CD4-positive, alpha-beta T cell treated with Interleukin-6 at 100 ng/mL for 8 hours (primary cell): ENCODE results near the gene LCN1.
"Not testable (repeated sequence)": the region's sequence is repeated elsewhere in the genome, so short reads cannot be mapped to it uniquely, and the experiment has no call there.

Source experiments
- DNase-seq: peaks from one replicate; pipeline ENCODE4 v3.0.0-alpha.2; 2020; ENCODE audit warnings: mixed read lengths, low spot score

Gene LCN1

GRCh38 chr9:135546792-135547617, 25.8 kb downstream of the LCN1 start:
- not testable (repeated sequence) for DNase-seq

GRCh38 chr9:135547756-135548736, 26.8 kb downstream of the LCN1 start:
- DNase-seq, result no peak

DNA sequence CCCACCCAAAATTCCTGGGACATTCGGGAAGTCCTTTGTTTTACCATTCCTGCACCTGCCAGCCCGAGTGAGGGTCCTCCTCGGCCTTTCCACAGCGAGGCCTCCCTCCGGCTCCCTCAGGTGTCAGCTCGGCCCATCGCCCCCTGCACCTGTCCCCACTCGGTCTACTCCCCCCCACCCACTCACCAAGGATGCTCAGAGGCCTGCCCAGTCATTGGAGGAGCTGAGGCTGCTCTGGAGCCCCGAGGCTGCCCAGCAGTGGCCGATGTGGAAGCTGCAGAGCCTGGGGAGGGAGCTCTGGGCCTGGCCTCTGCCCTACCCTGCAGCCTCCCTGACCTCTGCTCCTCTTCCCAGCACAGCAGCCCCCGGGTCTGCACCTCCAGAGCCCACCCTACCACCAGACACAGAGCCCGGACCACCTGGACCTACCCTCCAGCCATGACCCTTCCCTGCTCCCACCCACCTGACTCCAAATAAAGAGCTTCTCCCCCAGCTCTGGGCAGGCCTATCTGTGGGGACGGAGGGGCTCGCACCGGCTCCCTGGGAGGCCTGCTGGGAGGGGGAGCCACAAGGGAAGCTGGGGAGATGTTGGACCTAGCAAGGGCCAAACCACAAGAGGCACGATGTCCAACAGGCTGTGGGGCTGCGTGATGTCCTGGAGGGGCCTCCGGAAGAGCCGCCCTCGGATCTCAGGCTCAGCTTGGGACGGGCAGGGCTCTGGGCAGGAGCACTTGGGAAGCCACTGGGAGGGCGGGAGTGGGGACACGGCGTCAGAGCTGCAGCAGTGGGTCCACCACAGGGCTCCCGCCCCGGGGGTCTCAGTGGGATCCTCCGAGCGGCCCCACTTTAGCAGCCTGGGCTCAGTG, 28.5 kb downstream of the LCN1 start:
- not testable (repeated sequence) for DNase-seq

DNA sequence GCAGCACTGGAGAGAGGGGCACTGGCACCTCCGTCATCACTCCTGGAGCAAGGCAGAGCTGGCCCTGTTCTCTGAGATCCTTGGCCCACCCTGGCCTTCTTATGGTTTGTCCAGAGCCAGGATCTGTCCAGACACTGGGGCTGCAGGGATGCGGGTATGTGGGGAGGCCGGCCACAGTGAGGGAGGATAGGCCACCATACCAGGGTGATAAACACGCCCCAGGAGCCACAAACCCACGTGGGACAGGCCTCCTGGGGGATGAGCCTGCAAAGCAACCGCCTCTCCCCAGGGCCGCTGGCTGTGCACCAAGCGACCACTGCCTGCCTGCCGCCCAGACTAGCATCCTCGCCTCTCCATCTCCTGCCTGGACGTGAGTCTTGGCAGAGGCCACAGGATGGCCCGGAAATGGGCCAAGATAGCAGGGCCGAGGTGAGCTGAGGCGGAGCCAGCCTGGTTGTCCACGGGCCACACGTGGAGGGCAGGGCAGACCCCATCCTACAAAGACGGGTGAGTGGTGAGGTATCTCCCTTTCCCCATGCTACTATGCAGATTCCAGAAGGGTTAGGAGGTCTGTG, 29.2 kb downstream of the LCN1 start:
- DNase-seq, result no peak

GRCh38 chr9:135551031-135551430, 29.8 kb downstream of the LCN1 start:
- no peak for DNase-seq

DNA sequence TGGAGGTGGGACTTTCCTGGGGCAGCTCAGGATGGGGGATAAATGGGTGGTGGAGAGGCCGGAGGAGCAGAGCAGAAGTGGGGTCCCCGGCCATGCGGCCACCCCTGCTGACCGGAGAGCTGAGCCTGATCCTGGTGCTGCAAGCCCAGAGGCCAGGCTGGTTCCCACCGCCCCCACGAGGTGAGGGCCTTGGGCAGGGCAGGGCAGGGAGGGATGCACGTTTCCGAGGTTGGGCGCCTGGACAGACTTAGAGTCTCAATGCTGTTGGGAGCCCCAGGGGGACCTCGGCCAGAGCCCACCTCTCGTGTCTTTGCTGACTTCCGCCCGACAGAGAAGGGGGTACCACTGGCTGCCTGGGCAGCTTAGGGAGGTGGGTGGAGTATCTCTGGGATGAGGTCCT, 30.2 kb downstream of the LCN1 start:
- DNase-seq, result no peak

GRCh38 chr9:135552021-135552697, 30.9 kb downstream of the LCN1 start:
- DNase-seq, result no peak

DNA sequence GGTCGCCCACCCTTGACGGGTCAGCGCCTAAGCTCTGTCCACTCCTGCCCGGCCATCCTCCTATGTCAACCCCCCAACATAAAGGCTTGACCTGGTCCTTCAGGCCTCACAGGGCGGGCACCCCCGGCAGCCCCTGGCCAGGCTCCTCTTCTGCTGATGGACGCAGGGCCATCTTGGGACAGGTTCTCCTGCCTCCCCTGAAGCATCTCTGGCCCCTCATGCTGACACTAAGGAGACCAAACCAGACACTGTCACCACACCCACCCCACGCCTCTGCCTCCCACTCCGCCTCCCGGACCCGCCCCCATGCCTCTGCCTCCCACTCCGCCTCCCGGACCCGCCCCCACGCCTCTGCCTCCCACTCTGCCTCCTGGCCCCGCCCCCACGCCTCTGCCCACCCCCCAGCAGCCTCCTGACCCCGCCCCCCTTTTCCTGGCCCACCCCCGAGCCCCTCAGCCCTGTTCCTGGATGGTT, 31.5 kb downstream of the LCN1 start:
- no peak for DNase-seq

DNA sequence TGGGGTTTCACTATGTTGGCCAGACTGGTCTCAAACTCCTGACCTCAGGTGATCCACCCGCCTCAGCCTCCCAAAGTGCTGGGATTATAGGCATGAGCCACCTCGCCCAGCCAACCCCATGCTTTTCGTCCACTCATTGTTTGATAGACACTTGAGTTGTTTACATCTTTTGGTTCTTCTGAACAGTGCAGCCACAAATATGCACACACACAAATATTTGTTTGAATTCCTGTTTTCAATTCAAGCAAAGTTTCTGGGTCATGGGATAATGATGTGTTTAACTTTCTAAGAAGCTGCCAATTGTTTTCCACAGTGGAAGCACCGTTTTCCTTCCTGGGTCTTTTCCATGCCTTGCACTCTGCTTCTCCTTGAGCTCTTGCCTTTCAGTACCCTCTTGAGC, 33.5 kb downstream of the LCN1 start:
- no peak for DNase-seq

- no peak for DNase-seq
Measured at GRCh38 chr9:135555203-135555602, 34.0 kb downstream of the LCN1 start.

DNA sequence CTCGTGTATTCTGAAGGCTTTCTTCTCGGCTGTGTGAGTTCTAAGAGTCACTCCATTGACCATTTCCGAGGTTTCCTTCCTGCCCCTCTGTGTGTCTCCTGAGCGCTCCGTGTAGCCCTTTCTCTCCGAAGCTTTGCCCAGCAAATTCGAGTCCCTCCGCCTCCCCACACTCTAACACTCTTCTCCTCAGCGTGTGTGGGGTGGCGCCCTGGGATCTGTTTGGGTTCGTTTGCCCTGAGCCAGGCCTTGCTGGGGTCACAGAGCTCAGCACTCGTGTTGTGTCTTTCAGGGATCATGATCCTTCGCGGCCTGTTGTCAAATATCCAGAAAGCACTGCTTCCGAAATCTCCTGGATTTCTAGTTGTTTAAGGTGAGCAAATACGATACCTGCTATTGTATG, 34.7 kb downstream of the LCN1 start:
- no peak for DNase-seq

DNA sequence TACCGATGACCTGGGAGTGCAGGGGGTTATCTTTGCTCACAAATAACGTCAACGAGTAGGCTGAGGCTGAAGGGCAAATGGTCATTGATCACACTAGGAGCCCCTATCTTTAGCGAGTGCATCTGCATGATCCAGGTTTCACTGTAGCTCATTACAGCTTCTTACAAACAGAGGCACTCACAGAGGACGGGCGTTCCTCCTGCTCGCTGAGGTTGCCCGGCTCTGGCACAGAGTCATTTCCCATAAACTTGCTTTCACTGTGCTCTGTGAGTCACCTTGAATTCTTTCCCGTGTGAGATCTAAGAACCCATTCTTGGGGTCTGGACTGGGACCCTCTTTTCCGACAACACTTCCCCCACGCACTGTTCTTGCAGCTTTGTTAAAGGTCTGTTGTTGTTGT, 38.4 kb downstream of the LCN1 start:
- no peak for DNase-seq

DNA sequence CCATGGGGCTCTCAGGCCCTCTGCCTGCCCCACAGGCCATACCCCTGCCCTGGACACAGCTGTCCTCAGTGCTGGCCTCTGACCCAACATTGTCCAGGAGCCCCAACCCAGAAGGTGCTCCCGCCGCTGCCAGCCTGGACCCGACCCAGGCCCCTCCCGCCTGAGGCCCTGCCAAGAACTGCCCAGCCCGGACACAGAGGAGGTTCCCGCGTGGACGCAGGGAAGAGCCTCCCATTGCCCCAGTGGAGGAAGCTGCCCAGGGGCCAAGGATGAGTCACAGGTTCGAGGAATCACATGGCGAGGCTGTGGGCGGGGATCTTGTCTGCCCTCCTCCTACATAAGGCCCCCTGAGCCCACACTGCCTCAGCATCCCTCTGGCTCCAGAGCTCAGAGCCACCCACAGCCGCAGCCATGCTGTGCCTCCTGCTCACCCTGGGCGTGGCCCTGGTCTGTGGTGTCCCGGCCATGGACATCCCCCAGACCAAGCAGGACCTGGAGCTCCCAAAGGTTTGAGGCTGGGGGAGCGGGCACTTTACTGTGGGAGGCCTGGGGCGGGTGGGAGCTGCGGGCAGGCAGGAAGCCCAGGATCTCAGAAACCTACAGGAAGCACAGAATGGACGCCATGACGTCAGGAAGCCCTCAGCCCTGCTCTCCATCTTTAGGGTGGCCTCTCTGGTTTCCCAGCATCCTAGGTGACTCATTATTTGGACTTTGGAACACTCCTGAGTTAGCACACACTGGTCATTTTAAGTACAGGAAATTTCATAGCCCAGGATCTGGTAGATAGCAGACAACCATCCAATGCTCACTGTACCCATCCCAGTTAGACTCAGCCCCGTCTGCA, 40.4 kb downstream of the LCN1 start, which contains the start of gene PAEP:
TSS of gene PAEP (plus strand) at position 366 of the 844 bp plus-strand sequence.
- DNase-seq, result no peak

DNA sequence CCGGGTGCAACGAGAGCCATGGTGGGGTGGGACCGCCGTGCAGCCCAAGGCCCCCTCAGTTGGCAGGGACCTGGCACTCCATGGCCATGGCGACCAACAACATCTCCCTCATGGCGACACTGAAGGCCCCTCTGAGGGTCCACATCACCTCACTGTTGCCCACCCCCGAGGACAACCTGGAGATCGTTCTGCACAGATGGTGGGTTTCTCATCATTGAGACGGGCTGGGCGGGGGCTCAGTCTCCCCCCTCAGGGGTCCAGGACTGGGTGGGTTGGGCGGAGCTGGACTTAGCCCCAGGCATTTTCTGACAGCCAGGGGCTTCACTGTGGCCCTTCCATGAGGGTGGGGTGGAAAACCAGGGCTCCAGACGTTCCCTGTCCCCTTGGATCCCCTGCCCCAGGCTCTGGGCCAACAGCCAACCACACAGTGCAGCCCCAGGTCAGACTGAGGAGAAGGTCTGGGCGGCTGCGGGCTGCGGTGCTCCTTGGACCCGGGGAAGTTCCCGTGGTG, 41.0 kb downstream of the LCN1 start:
- no peak for DNase-seq

- DNase-seq, result no peak
Measured at GRCh38 chr9:135563039-135563476, 41.8 kb downstream of the LCN1 start.

DNA sequence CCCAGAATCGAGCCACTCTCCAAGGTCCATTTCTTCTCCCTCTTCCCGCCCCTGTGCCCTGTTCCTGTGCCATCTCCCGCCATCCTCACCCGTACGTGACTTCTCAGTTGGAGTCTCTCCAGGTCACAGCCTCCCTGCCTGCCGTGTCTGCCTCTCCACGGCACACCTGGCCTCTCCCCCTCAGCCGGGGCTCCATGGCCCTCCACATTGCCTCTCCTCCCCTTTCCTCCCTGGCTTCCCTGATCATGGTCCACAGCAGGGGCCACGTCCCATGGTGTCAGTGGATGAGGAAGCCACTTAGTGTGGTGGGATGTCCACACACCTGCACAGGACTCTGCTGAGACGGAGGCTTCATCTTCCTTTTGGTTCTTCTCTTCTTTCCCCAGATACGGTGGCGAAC, 42.6 kb downstream of the LCN1 start:
- DNase-seq, result no peak

DNA sequence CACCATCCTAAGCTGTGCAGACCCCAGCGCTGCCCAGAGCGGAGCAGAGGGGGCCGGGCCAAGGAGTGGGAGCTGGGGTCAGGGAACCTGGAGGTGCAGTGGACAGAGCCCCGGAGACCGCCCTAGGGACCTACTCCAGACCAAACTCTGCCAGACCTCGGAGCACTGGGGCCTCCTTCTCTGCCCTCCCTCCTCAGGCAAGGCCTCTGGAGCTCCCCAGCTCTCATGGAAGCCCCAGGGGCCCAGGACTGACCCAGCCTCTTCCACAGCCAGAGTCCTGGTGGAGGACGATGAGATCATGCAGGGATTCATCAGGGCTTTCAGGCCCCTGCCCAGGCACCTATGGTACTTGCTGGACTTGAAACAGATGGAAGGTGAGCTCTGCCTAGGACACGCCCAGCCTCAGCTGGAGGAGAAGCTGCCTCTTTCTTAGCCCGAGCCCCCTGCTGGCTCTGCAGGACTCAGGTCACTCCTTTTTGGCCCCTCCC, 43.9 kb downstream of the LCN1 start:
- DNase-seq, result no peak

GRCh38 chr9:135565636-135566035, 44.4 kb downstream of the LCN1 start:
- no peak for DNase-seq

DNA sequence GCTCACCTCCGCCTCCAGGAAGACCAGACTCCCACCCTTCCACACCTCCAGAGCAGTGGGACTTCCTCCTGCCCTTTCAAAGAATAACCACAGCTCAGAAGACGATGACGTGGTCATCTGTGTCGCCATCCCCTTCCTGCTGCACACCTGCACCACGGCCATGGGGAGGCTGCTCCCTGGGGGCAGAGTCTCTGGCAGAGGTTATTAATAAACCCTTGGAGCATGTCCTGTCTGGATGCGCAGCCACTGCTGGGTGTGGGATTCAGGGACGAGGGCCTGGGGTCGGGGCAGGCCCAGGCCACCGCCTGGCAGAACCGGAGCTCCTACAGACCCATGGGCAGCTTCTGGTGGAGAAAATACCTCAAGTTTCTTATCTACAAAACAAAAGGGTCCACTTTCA, 45.3 kb downstream of the LCN1 start:
- DNase-seq, result no peak
